Esophagus muscularis mucosa (tissue), 4 donors: ENCODE results near the gene FAM8A1.

Experiments used
- EP300 ChIP-seq: sonication (generic); formaldehyde crosslinking; IDR thresholded peaks from one replicate; pipeline ENCODE4 v1.6.1; 2017; ENCODE audit warnings: antibody characterized with exemption
- POLR2A ChIP-seq: fragments of 450-650 bp; IDR thresholded peaks from one replicate; pipeline ENCODE4 v1.6.1; 2017; ENCODE audit warnings: antibody characterized with exemption, moderate library complexity, mild to moderate bottlenecking, low read depth
- POLR2AphosphoS5 ChIP-seq, 2 donors: sonication (generic); formaldehyde crosslinking; IDR thresholded peaks; one replicate each; pipeline ENCODE4 v1.6.1; 2017; ENCODE audit warnings: antibody characterized with exemption in 2 of 2
- TF ChIP-seq, protein P1 (sequence below), 3 experiments: fragments of 200-600 bp in 2 of 3; fragments of 450-650 bp in 1 of 3; sonication (generic) in 2 of 3; IDR thresholded peaks; one replicate each; pipeline ENCODE4 v1.5.1; 2017 to 2019; ENCODE audit warnings: antibody characterized with exemption in 3 of 3, mild to moderate bottlenecking in 2 of 3, moderate library complexity in 1 of 3

- TF ChIP-seq, protein P1, sequence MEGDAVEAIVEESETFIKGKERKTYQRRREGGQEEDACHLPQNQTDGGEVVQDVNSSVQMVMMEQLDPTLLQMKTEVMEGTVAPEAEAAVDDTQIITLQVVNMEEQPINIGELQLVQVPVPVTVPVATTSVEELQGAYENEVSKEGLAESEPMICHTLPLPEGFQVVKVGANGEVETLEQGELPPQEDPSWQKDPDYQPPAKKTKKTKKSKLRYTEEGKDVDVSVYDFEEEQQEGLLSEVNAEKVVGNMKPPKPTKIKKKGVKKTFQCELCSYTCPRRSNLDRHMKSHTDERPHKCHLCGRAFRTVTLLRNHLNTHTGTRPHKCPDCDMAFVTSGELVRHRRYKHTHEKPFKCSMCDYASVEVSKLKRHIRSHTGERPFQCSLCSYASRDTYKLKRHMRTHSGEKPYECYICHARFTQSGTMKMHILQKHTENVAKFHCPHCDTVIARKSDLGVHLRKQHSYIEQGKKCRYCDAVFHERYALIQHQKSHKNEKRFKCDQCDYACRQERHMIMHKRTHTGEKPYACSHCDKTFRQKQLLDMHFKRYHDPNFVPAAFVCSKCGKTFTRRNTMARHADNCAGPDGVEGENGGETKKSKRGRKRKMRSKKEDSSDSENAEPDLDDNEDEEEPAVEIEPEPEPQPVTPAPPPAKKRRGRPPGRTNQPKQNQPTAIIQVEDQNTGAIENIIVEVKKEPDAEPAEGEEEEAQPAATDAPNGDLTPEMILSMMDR (IDR thresholded peaks at IDR 0.05) = no peak
- TF ChIP-seq POLR2AphosphoS5 (IDR thresholded peaks at IDR 0.05) (no peak), EP300 (no peak), POLR2A (no peak)
Observed at GRCh38 chr6:17630511-17631073, 30.5 kb downstream of the FAM8A1 start.
